IMR-90 (cell line): ENCODE data around the gene TRAPPC2L. TPM values are rescaled to one million over a fixed set of nuclear protein-coding genes. Genes with fewer than 3 reads are reported as not detected.

Experiments used
- ATAC-seq: fragments of 200-7000 bp; cut with Tn5 transposase; 2 replicates; pipeline ENCODE4 v1.9.1; 2020; ENCODE audit warnings: low read depth, mild to moderate bottlenecking, moderate library complexity
- BruUV-seq: library from RNA; stranded (reverse); fragments of 400-500 nt; replicated peaks from 2 replicates; lab custom pipeline; 2021; lab: Mats Ljungman, UMichigan
- CTCF ChIA-PET: fragments of 300-600 bp; formaldehyde crosslinking; extraction: SDS; loops from one replicate; lab custom pipeline; 2021; ENCODE audit warnings: antibody characterized with exemption; lab: Yijun Ruan, JAX
- POLR2A ChIA-PET: fragments of 300-600 bp; sonication (Branson Sonifier 250); formaldehyde crosslinking; loops from one replicate; lab custom pipeline; 2022; ENCODE audit warnings: antibody characterized with exemption; ENCODE audit not compliant: unreplicated experiment; lab: Charles Lee
- DNase-seq: peaks from one replicate; pipeline ENCODE4 v3.0.0; 2013
- H2AFZ ChIP-seq: replicated peaks from 2 replicates; pipeline ENCODE3; 2013; ENCODE audit warnings: low read length, mild to moderate bottlenecking; ENCODE audit not compliant: poor library complexity
- H2AK5ac ChIP-seq: 2 replicates; pipeline ENCODE4 v1.6.1; 2013; ENCODE audit warnings: low read depth, low read length, inconsistent platforms
- H2AK9ac ChIP-seq: replicated peaks from 2 replicates; pipeline ENCODE3; 2013; ENCODE audit warnings: mild to moderate bottlenecking, low read depth, low read length, moderate library complexity; ENCODE audit not compliant: poor library complexity
- H2BK120ac ChIP-seq: 2 replicates; pipeline ENCODE4 v1.6.1; 2013; ENCODE audit warnings: low read depth, low read length, inconsistent platforms
- H2BK15ac ChIP-seq: 3 replicates; pipeline ENCODE4 v1.6.1; 2013; ENCODE audit warnings: low read depth, low read length, inconsistent platforms
- H2BK20ac ChIP-seq: 2 replicates; pipeline ENCODE4 v1.6.1; 2013; ENCODE audit warnings: low read depth, mild to moderate bottlenecking, inconsistent platforms, low read length, moderate library complexity
- H2BK5ac ChIP-seq: 2 replicates; pipeline ENCODE4 v1.6.1; 2013; ENCODE audit warnings: mild to moderate bottlenecking, low read depth, low read length, inconsistent platforms; ENCODE audit not compliant: poor library complexity, severe bottlenecking
- H3K14ac ChIP-seq: replicated peaks from 2 replicates; pipeline ENCODE4 v1.6.1; 2013; ENCODE audit warnings: low read depth, low read length, inconsistent platforms
- H3K18ac ChIP-seq: 2 replicates; pipeline ENCODE4 v1.6.1; 2013; ENCODE audit warnings: low read depth, low read length, control low read depth
- H3K23ac ChIP-seq: 2 replicates; pipeline ENCODE4 v1.6.1; 2013; ENCODE audit warnings: low read depth, low read length, inconsistent platforms
- H3K27ac ChIP-seq: 2 replicates; pipeline ENCODE4 v1.5.1; 2013; ENCODE audit warnings: mild to moderate bottlenecking, control low read depth, low read length; ENCODE audit not compliant: insufficient read depth
- H3K27me3 ChIP-seq: 2 replicates; pipeline ENCODE4 v1.6.1; 2013; ENCODE audit warnings: low read length; ENCODE audit not compliant: control insufficient read depth, insufficient read depth
- H3K36me3 ChIP-seq: 2 replicates; pipeline ENCODE4 v1.6.1; 2013; ENCODE audit warnings: low read length, mixed read lengths; ENCODE audit not compliant: control insufficient read depth, insufficient read depth
- H3K4ac ChIP-seq: 2 replicates; pipeline ENCODE4 v1.6.1; 2013; ENCODE audit warnings: low read depth, low read length, inconsistent platforms
- H3K4me1 ChIP-seq: 2 replicates; pipeline ENCODE4 v1.6.1; 2013; ENCODE audit warnings: low read length, mixed read lengths; ENCODE audit not compliant: control insufficient read depth, insufficient read depth
- H3K4me2 ChIP-seq: 2 replicates; pipeline ENCODE4 v1.6.1; 2013; ENCODE audit warnings: low read depth, mild to moderate bottlenecking, control low read depth, low read length, moderate library complexity
- H3K4me3 ChIP-seq: 2 replicates; pipeline ENCODE4 v1.5.1; 2013; ENCODE audit warnings: low read depth, mild to moderate bottlenecking, control low read depth, low read length, moderate library complexity; ENCODE audit not compliant: insufficient read depth
- H3K56ac ChIP-seq: 2 replicates; pipeline ENCODE4 v1.6.1; 2013; ENCODE audit warnings: low read length, inconsistent platforms; ENCODE audit not compliant: insufficient read depth; ENCODE audit errors: extremely low read depth
- H3K79me1 ChIP-seq, 2 experiments: 2 replicates each; pipeline ENCODE4 v1.6.1; 2013; ENCODE audit warnings: low read length in 2 of 2, inconsistent platforms in 1 of 2, low read depth in 1 of 2
- H3K9ac ChIP-seq: 2 replicates; pipeline ENCODE4 v1.6.1; 2013; ENCODE audit warnings: low read depth, low read length, control low read depth
- H3K9me1 ChIP-seq: 2 replicates; pipeline ENCODE4 v1.6.1; 2013; ENCODE audit warnings: low read length, inconsistent platforms; ENCODE audit not compliant: insufficient read depth
- H3K9me3 ChIP-seq: 2 replicates; pipeline ENCODE4 v1.6.1; 2013; ENCODE audit warnings: low read length; ENCODE audit not compliant: control insufficient read depth, insufficient read depth
- H4K20me1 ChIP-seq: 2 replicates; pipeline ENCODE4 v1.6.1; 2013; ENCODE audit warnings: low read length, inconsistent platforms; ENCODE audit not compliant: insufficient read depth
- H4K5ac ChIP-seq: 2 replicates; pipeline ENCODE4 v1.6.1; 2013; ENCODE audit warnings: mild to moderate bottlenecking, low read depth, low read length, control low read depth
- H4K8ac ChIP-seq, 2 experiments: 2 replicates each; pipeline ENCODE4 v1.6.1; 2013; ENCODE audit warnings: low read depth in 2 of 2, low read length in 2 of 2, control low read depth in 1 of 2, inconsistent platforms in 1 of 2
- H4K91ac ChIP-seq: 2 replicates; pipeline ENCODE4 v1.6.1; 2013; ENCODE audit warnings: low read depth, low read length, inconsistent platforms; ENCODE audit not compliant: insufficient read depth
- MAZ ChIP-seq: IDR thresholded peaks from 2 replicates; pipeline ENCODE4 v1.6.1; 2012; ENCODE audit warnings: low read depth, mild to moderate bottlenecking, low read length, improper control_type of control experiment, moderate library complexity, borderline replicate concordance
- MXI1 ChIP-seq: IDR thresholded peaks from 2 replicates; pipeline ENCODE4 v1.6.1; 2012; ENCODE audit warnings: low read depth, mild to moderate bottlenecking, low read length, moderate library complexity, borderline replicate concordance
- POLR2A ChIP-seq: IDR thresholded peaks from 2 replicates; pipeline ENCODE4 v1.6.1; 2012; ENCODE audit warnings: mild to moderate bottlenecking, low read depth, low read length
- RFX5 ChIP-seq: IDR thresholded peaks from 2 replicates; pipeline ENCODE4 v1.8.0; 2012; ENCODE audit warnings: low read depth, mild to moderate bottlenecking, low read length, moderate library complexity
- WGBS, 2 experiments: methylation state at CpG; one replicate each; pipeline versions ENCODE4 v1.1.5 to v1.1.7; 2013; ENCODE audit warnings: missing lambda C conversion rate in 2 of 2; ENCODE audit not compliant: insufficient read length in 1 of 2; ENCODE audit errors: extremely low coverage in 2 of 2; 5-methylcytosine and 5-hydroxymethylcytosine counted together
- dilution Hi-C: fragments of 300-500 bp; cut with HindIII; formaldehyde crosslinking; loops from one replicate; pipeline ENCODE4 v1.14.3; 2018; ENCODE audit warnings: low sequenced_read_pairs; ENCODE audit not compliant: unreplicated experiment
- in situ Hi-C: fragments of 300-500 bp; cut with MboI; formaldehyde crosslinking; loops from 3 replicates; pipeline ENCODE4 v1.14.3; 2019; ENCODE audit warnings: low sequenced_read_pairs, inconsistent platforms, mixed read lengths
- intact Hi-C: fragments of 100-400 bp; cut with micrococcal nuclease; formaldehyde crosslinking; loops from 2 replicates; pipeline ENCODE4 v1.10.0; 2022
- polyA plus RNA-seq, 3 experiments: library from polyadenylated mRNA; depleted of rRNA; stranded (reverse); fragments of >200 nt; gene quantifications; 2 replicates each; pipeline ENCODE4 v1.2.3, GENCODE V29; 2012; ENCODE audit warnings: low replicate concordance in 1 of 3
- total RNA-seq: library from RNA; depleted of rRNA; stranded (reverse); fragments of >200 nt; gene quantifications from 2 replicates; pipeline ENCODE4 v1.2.3, GENCODE V29; 2012

The TRAPPC2L gene
- total and polyA plus RNA-seq, 2 of the 4 experiments (the other 2 are of a cell fraction), result 102 to 109 TPM

DNA sequence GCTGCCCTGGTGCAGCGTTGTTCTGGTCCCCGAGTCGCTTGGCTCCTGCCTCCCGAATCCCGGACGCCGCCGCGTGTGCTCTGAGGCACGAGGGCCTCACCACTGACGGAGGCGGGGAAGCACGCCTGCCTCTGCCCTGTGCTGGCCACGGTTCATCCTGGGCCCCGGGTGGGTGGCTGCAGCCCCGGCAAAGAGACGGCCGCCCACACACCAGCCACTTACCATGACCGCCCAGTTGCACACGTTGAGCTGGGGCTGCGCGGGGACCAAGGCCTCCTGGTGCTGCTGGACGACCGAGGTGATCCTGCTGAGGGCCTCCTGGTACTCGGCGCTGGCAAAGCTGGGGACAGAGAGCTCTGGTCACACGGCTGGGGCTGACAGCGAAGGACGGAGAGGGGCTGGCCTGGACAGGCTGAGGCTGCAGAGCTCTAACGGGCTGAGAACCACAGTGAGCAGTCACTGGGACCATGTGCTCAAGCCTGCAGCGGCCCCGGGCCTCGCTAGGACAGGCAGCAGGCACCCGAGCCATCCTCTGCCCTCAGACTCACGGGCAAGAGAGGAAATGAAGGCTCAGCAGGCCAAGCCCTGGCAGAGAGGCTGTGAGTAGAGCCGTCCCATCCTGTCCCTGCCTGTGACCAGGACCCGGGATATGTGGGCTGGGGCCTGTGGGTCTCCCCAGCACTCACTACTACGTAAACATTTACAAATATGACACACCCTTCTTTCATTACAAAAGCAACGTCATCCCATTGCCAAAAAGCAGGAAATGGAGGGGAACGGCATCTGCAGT is 38.9 kb upstream of the TRAPPC2L start:
- peak overlapping the region; percentile 75 for H3K4ac ChIP-seq
- peak; percentile 70 for DNase-seq
- H2BK120ac ChIP-seq, result peak overlapping the region; percentile 21; the same call in 1 of the 2 replicates
- CTCF ChIA-PET, result no interaction called here
- H3K9me1 ChIP-seq, result peaks cover 5% of the 10 kb centered on the region
- no peaks in the 10 kb centered on the region for H3K27me3 ChIP-seq
- H4K20me1 ChIP-seq, result no peaks in the 10 kb centered on the region
- no peak overlapping the region for H3K4me3 ChIP-seq
- 45% methylated on average over 26 of the region's 40 CpGs; no CpG with 5 or more reads in 1 of the 2 experiments for WGBS, 2 experiments
- in situ Hi-C loops (no loop called here), intact Hi-C loops (loop anchor here (1.0 kb wide), 1 partner anchor 349 kb away; no protein-coding TSS in a partner anchor), dilution Hi-C loops (no loop called here)
- H2BK5ac ChIP-seq, result peak overlapping the region; percentile 22
- H3K4me1 ChIP-seq, result peaks cover 12% of the 10 kb centered on the region
- H3K27ac ChIP-seq, result peak overlapping the region; percentile 30
- no peak for TF ChIP-seq RFX5
- peak; percentile 48; the same call in 1 of the 2 replicates for TF ChIP-seq POLR2A
- TF ChIP-seq MAZ, result peak; percentile 32; the same call in 1 of the 2 replicates
- 0 out of 2 replicates have a peak, but pooled peaks have one; percentile 18 for TF ChIP-seq MXI1
- no peak overlapping the region; the same call in 1 of the 2 replicates for H3K18ac ChIP-seq
- H3K56ac ChIP-seq, result no peak overlapping the region
- no peaks in the 10 kb centered on the region for H3K9me3 ChIP-seq
- peak overlapping the region; percentile 71 for H4K91ac ChIP-seq
- H3K79me1 ChIP-seq, result no peaks in the 10 kb centered on the region; a peak in 1 of 4 replicates
- H2BK20ac ChIP-seq, result peak overlapping the region; percentile 9; the same call in 1 of the 2 replicates
- H3K9ac ChIP-seq, result peak overlapping the region; percentile 3; the same call in 1 of the 2 replicates
- H3K23ac ChIP-seq, result peak overlapping the region; percentile 46
- peak overlapping the region; percentile 72 for H2AK5ac ChIP-seq
- peak; percentile 68 for ATAC-seq
- H2AFZ ChIP-seq, result peak overlapping the region; percentile 87
- peak overlapping the region; percentile 88 for H2AK9ac ChIP-seq
- BruUV-seq, result no TSS peak
- peaks cover 11% of the 10 kb centered on the region; the same call in 1 of the 2 replicates for H3K36me3 ChIP-seq
- peak overlapping the region; percentile 57 to 84; a peak in 3 of 4 replicates for H4K8ac ChIP-seq
- H4K5ac ChIP-seq, result peak overlapping the region; percentile 0; the same call in 1 of the 2 replicates
- POLR2A ChIA-PET, result no interaction called here
- peak overlapping the region; percentile 10 for H3K14ac ChIP-seq
- H2BK15ac ChIP-seq, result no peak overlapping the region
- H3K4me2 ChIP-seq, result peak overlapping the region; percentile 42
